Activated CD4-positive, CD25-positive, alpha-beta regulatory T cell treated with anti-CD3 and anti-CD28 coated beads, Interleukin-2, amount 50 U/mL, for 16 hours (primary cell): ENCODE data around the gene MPST.
"Not testable (repeated sequence)": the region's sequence is repeated elsewhere in the genome, so short reads cannot be mapped to it uniquely, and the experiment has no call there.

ENCODE experiments used
- DNase-seq: peaks from one replicate; pipeline ENCODE4 v3.0.0-alpha.2; 2020; ENCODE audit warnings: low read depth, low spot score

The MPST gene

GRCh38 chr22:37060801-37061610 lies 41.5 kb downstream of the MPST start:
- no peak for DNase-seq

- no peak for DNase-seq
Observed at GRCh38 chr22:37061611-37062375, 42.3 kb downstream of the MPST start.

- no peak for DNase-seq
Observed at GRCh38 chr22:37062376-37062675, 42.8 kb downstream of the MPST start.

DNA sequence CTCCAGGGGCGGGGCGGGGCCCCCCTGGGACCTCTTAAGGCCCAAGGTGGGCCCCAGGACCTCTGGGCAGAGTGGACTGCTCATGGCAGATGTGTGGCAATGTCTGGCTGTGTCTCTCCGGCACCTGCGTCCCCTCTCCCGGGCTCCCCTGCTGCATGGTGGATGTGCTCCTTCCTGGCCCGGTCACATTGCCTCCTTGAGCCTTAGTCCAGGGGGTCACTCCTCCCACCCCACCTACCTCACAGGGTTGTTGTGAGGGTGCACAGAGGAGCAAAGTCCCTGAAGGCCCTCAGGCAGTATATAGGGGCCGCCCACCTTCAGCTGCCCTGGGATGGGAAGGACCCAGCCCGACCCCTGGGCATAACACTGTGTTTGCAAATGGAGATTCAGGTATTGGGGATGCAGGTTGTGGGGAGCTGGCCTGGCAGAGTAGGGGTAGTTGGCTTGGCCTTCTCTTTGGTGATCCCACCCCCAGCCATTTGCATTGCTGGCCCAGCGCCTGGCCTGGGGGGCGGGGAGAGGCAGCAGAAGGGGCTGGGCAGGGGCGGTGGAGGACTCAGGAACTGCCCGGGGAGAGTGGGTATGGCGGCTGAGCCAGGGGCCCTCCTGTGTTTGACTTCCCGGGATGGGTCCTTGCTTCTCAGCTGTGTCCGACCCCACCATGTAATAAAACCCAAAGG lies 43.3 kb downstream of the MPST start:
- no peak for DNase-seq

DNA sequence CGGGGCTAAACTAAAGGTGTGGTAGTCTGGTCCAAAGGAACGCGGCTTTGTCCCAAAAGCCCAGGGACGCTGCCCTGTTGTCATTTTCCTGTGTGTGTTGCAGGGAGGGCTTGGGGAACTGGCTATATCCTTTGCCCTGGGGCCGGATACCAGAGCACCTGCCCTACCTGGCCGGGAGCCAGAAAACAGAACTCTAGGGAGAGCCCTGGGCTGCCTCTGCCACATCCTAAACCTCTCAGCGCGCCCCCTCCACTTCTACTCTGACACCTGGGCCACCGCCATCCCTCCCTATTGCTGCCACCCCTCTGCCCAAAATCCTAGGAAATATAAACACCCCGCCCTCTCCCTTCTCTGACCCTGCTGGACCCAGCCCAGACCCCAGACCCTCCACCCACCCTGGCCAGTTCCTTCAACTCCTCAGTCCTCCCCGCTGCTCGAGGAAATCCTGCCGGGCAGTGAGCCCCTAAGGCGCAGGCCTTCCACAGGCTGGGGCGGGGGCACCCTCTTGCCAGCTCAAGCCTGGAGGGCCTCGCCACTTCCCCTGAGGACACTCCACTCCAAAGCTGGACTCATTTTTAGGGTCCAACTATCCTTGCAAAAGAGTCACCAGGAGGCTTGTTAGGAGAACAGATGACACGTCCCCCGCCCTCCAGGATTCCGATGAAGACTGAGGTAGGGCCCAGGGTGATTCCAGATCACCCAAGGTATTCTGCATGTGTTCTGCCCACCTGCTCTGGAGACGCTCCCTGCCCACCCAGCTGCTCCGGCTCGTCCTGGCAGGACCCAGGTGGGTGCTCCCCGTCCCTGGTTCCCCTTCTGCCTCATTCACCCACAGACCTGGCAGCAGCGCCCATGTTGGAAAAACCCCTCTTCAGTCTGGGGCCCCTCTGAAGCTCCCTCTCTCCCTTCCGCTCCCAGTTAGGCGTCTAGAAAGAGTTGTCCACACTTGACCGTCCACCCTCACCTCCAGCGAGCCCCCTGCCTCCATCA lies 44.2 kb downstream of the MPST start:
- DNase-seq, result no peak

DNA sequence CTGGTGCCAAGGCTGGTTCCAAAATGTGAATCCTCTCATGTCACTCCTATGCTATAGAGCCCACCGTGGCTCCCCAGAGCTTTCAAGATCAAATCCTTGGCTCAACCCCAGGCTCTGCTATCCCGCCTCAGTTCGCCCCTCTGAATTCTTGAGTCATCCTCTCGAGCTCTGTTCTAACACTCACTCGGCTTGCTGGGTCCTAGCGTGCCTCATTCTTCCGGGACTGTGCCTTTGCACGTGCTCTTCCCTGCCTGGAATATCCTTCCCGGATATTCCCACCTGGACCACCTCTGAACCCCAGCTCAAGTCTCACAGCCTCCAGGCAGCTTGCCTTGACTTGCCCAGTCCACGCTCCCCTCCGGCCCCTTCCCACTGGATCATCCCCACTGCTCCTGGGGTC lies 45.0 kb downstream of the MPST start:
- DNase-seq, result no peak

GRCh38 chr22:37065180-37065579 lies 45.6 kb downstream of the MPST start:
- DNase-seq, result no peak

DNA sequence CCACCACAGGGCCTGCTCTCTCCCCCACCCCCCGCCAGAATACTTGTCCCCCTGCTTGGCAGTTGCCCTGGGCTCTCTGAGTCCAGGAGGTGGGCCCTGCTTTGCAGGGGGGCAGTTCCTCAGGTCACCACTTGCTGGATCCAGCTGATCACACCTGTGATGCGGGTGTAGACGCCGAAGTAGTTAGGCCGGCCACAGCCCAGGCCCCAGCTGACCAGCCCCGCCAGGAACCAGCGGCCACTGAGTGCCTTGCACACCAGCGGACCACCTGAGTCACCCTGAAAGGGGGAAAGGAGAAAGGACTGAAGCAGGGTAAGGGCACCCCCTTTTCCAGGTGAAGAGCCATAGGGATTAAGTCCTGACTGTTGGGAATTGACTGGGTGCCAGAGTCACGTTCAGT lies 46.4 kb downstream of the MPST start:
- no peak for DNase-seq

DNA sequence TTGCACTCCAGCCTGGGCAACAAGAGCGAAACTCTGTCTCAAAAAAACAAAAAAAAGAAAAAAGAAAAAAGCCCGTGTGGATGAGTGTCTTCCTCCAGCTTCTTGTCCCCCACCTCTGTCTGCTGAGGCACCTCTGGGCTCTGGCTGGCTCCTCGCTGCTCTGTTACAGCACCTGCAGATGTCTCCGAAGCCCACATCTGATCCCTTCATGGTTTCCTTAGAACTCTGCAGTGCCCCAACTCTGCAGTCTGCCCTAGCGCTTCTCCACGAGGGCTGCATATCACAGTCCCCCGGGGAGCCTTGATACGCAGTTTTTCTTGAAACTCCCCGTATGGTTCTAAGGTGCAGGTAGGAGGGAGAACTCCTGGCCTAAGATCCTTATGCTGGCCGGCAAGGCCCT lies 47.9 kb downstream of the MPST start:
- DNase-seq, result no peak

- DNase-seq, result no peak
Observed at GRCh38 chr22:37068859-37069258, 49.3 kb downstream of the MPST start.

- DNase-seq, result no peak
Observed at GRCh38 chr22:37069319-37069718, 49.8 kb downstream of the MPST start.

DNA sequence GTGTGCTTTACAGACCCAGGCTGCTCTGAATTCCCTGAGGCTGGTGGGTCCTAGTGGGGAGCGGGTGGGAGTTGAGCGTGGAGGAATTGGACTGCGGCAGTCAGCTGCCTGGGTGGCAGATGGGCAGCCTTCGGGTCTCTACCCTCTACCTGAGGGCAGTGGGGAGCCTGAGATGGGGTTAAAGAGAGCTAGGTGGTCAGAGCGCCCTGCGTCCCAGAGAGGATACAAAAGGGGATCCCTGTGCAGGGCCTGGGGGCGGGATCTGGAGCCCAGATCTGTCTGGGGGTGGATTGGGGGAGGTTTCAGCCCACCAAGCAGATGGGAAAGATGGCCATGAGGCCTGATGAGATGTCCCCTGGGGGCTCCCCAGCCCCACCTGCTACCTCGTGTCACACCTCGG lies 50.2 kb downstream of the MPST start:
- DNase-seq, result no peak

DNA sequence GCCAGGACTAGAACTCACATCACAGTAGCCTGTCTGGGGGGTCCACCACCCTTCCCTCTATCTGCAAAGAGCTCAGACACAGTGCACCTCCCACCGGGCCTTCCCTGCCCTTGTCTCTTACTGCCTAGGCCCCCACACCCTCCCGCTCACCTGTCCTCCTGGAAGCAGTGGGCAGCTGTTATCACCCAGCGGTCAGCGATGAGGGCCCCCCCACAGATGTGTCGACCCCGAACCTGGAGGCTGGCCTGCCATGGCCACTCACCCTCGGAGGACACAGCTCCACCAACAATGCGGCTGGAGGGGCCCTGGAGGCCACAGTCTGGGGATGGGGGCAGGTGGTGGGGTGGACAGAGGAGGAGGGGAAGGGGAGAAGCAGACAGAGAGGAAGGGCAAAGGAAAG lies 50.8 kb downstream of the MPST start:
- no peak for DNase-seq

DNA sequence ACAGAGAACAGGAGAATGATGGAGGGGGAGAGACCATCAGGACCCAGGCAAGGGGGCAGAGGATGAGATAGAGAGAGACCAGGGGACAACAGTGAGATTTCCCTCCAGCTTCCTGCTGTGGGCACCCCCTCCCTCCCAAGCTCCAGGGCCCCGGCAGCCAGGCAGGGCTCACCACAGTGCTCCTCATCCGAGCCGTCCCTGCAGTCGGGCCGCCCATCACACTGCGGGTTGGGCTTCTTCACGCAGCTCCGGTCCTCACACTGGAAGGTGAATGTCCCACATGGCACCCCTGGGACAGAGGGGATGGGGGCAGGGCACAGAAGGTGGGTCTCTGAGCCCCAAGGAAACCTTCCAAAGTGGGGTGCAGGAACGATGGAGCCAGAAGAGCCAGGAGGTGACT lies 51.2 kb downstream of the MPST start:
- no peak for DNase-seq

- not testable (repeated sequence) for DNase-seq
Observed at GRCh38 chr22:37071850-37072592, 52.5 kb downstream of the MPST start.

DNA sequence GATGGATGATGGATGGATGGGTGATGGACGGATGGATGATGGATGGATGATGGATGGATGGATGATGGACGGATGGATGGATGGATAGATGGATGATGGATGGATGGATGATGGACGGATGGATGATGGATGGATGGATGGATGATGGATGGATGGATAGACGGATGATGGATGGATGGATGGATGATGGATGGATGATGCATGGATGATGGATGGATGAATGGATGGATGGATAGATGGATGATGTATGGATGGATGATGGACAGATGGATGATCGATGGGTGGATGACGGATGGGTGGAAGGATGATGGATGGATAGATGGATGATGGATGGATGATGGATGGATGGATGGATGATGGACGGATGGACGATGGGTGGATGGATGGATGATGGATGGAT lies 53.1 kb downstream of the MPST start:
- no peak for DNase-seq

GRCh38 chr22:37074537-37074936 lies 55.0 kb downstream of the MPST start:
- DNase-seq, result no peak

GRCh38 chr22:37075046-37075445 lies 55.5 kb downstream of the MPST start:
- DNase-seq, result no peak

GRCh38 chr22:37075822-37076433 lies 56.4 kb downstream of the MPST start:
- DNase-seq, result no peak

GRCh38 chr22:37077802-37078448 lies 58.4 kb downstream of the MPST start:
- peak; percentile 68 for DNase-seq
